GM23338 (cell line): ENCODE results near the gene SFXN5. TPM values are rescaled to one million over a fixed set of nuclear protein-coding genes. Genes with fewer than 3 reads are reported as not detected.

ENCODE experiments used
- ATAC-seq: fragments of 200-7000 bp; cut with Tn5 transposase; 3 replicates; pipeline ENCODE4 v1.9.1; 2020
- DNase-seq: peaks from one replicate; pipeline ENCODE4 v3.0.0-alpha.2; 2015; ENCODE audit warnings: low spot score
- H2AFZ ChIP-seq: fragments of 200-600 bp; sonication (generic); 2 replicates; pipeline ENCODE4 v1.8.0; 2016; ENCODE audit warnings: antibody characterized with exemption, mild to moderate bottlenecking, moderate library complexity
- H3F3A ChIP-seq: fragments of 200-600 bp; sonication (generic); replicated peaks from 2 replicates; pipeline ENCODE4 v1.8.0; 2017; ENCODE audit warnings: antibody characterized with exemption, mixed run types, low read depth
- H3K27ac ChIP-seq: fragments of 200-600 bp; sonication (generic); 2 replicates; pipeline ENCODE4 v1.6.1; 2016; ENCODE audit warnings: low read depth
- H3K27me3 ChIP-seq: fragments of 200-600 bp; sonication (generic); 2 replicates; pipeline ENCODE4 v1.8.0; 2016; ENCODE audit warnings: mild to moderate bottlenecking, mixed run types, moderate library complexity; ENCODE audit not compliant: insufficient read depth
- H3K36me3 ChIP-seq: fragments of 200-600 bp; sonication (generic); 2 replicates; pipeline ENCODE4 v1.8.0; 2016; ENCODE audit warnings: mild to moderate bottlenecking; ENCODE audit not compliant: insufficient read depth
- H3K4me1 ChIP-seq: fragments of 200-600 bp; sonication (generic); 2 replicates; pipeline ENCODE4 v1.8.0; 2016; ENCODE audit warnings: mild to moderate bottlenecking, moderate library complexity; ENCODE audit not compliant: insufficient read depth
- H3K4me2 ChIP-seq: fragments of 200-600 bp; sonication (generic); 2 replicates; pipeline ENCODE4 v1.7.1; 2017; ENCODE audit warnings: mixed run types
- H3K4me3 ChIP-seq: fragments of 200-600 bp; sonication (generic); 2 replicates; pipeline ENCODE4 v1.6.1; 2016; ENCODE audit warnings: mixed run types
- H3K79me2 ChIP-seq: fragments of 200-600 bp; sonication (generic); replicated peaks from 2 replicates; pipeline ENCODE4 v1.8.0; 2017; ENCODE audit warnings: mild to moderate bottlenecking; ENCODE audit not compliant: insufficient read depth
- H3K9me2 ChIP-seq: fragments of 200-600 bp; sonication (generic); 2 replicates; pipeline ENCODE4 v1.8.0; 2017; ENCODE audit not compliant: insufficient read depth
- H4K20me1 ChIP-seq: fragments of 200-600 bp; sonication (generic); replicated peaks from 2 replicates; pipeline ENCODE4 v1.8.0; 2017; ENCODE audit warnings: mild to moderate bottlenecking; ENCODE audit not compliant: insufficient read depth
- H3K27ac Mint-ChIP-seq: 2 replicates; pipeline ENCODE4 v1.8.0; 2020; ENCODE audit warnings: inconsistent platforms, mild to moderate bottlenecking, moderate library complexity, mixed read lengths
- H3K27me3 Mint-ChIP-seq: 3 replicates; pipeline ENCODE4 v1.8.0; 2022; ENCODE audit warnings: low read depth, mild to moderate bottlenecking, moderate library complexity, mixed read lengths, inconsistent platforms; ENCODE audit not compliant: insufficient read depth, poor library complexity
- H3K36me3 Mint-ChIP-seq: 3 replicates; pipeline ENCODE4 v1.8.0; 2021; ENCODE audit warnings: low read depth, mild to moderate bottlenecking, inconsistent platforms, moderate library complexity, mixed read lengths
- H3K4me1 Mint-ChIP-seq: 3 replicates; pipeline ENCODE4 v1.8.0; 2020; ENCODE audit warnings: mild to moderate bottlenecking, inconsistent platforms, mixed read lengths
- H3K4me3 Mint-ChIP-seq: 3 replicates; pipeline ENCODE4 v1.8.0; 2021; ENCODE audit warnings: moderate library complexity, mild to moderate bottlenecking, inconsistent platforms, mixed read lengths
- H3K9me3 Mint-ChIP-seq: 3 replicates; pipeline ENCODE4 v1.8.0; 2020; ENCODE audit warnings: moderate library complexity, mild to moderate bottlenecking, inconsistent platforms, mixed read lengths
- CREB1 ChIP-seq: fragments of 250-450 bp; sonication (Bioruptor Pico); IDR thresholded peaks from 2 replicates; pipeline ENCODE4 v1.5.0; 2020; ENCODE audit warnings: low read depth, mild to moderate bottlenecking, moderate library complexity
- CTCF ChIP-seq, 2 experiments: fragments of 200-600 bp in 1 of 2; sonication (generic) in 1 of 2; conservative IDR thresholded peaks; 2 replicates each; pipeline versions ENCODE4 v1.5.1 to v1.6.1; 2016 to 2017; ENCODE audit warnings: antibody characterized with exemption in 2 of 2, low read depth in 2 of 2, mild to moderate bottlenecking in 2 of 2, moderate library complexity in 1 of 2
- ETS1 ChIP-seq: IDR thresholded peaks from 2 replicates; pipeline ENCODE4 v1.6.1; 2016; ENCODE audit warnings: antibody characterized with exemption
- EZH2 ChIP-seq: fragments of 200-600 bp; sonication (generic); IDR thresholded peaks from one replicate; pipeline ENCODE4 v1.8.0; 2017; ENCODE audit warnings: antibody characterized with exemption, mild to moderate bottlenecking, low read depth; ENCODE audit not compliant: unreplicated experiment
- EZH2phosphoT487 ChIP-seq: fragments of 200-600 bp; sonication (generic); IDR thresholded peaks from one replicate; pipeline ENCODE4 v1.8.1; 2018; ENCODE audit warnings: antibody characterized with exemption; ENCODE audit not compliant: unreplicated experiment
- JUNB ChIP-seq: IDR thresholded peaks from one replicate; pipeline ENCODE4 v1.6.1; 2016; ENCODE audit warnings: antibody characterized with exemption; ENCODE audit not compliant: unreplicated experiment
- NANOG ChIP-seq: IDR thresholded peaks from 2 replicates; pipeline ENCODE4 v1.6.1; 2016; ENCODE audit warnings: antibody characterized with exemption, borderline replicate concordance
- POLR2AphosphoS5 ChIP-seq: IDR thresholded peaks from 2 replicates; pipeline ENCODE4 v1.6.1; 2016; ENCODE audit warnings: antibody characterized with exemption, low read depth
- REST ChIP-seq: IDR thresholded peaks from one replicate; pipeline ENCODE4 v1.6.1; 2018; ENCODE audit warnings: antibody characterized with exemption; ENCODE audit not compliant: unreplicated experiment
- STAT1 ChIP-seq: IDR thresholded peaks from one replicate; pipeline ENCODE4 v1.6.1; 2016; ENCODE audit warnings: antibody characterized with exemption; ENCODE audit not compliant: unreplicated experiment
- ZNF114 ChIP-seq: fragments of 250-450 bp; sonication (Bioruptor Pico); IDR thresholded peaks from 2 replicates; pipeline ENCODE4 v1.5.0; 2020; ENCODE audit warnings: mild to moderate bottlenecking, moderate library complexity
- ZNF331 ChIP-seq: fragments of 250-450 bp; sonication (Bioruptor Pico); IDR thresholded peaks from 2 replicates; pipeline ENCODE4 v1.5.0; 2020; ENCODE audit warnings: low read depth, mild to moderate bottlenecking, moderate library complexity
- ZNF462 ChIP-seq: fragments of 250-450 bp; sonication (Bioruptor Pico); IDR thresholded peaks from 2 replicates; pipeline ENCODE4 v1.5.0; 2020; ENCODE audit warnings: mild to moderate bottlenecking, moderate library complexity
- polyA plus RNA-seq: library from polyadenylated mRNA; unstranded; fragments of >200 nt; fragmentation: Nextera tagmentation; extraction: Ambion mirVana; gene quantifications from 2 replicates; pipeline ENCODE4 v1.2.1, GENCODE V29; 2016
- total RNA-seq: library from RNA; depleted of rRNA; stranded (reverse); fragments of >200 nt; shearing (Covaris generic); gene quantifications from 2 replicates; pipeline ENCODE4 v1.2.3, GENCODE V29; 2014

Gene SFXN5
- total and polyA plus RNA-seq, 2 experiments from 2014 or later: 23.6 to 25.8 TPM

GRCh38 chr2:73033766-73034381 is 37.6 kb downstream of the SFXN5 start:
- H3K9me2 ChIP-seq: no peaks in the 10 kb centered on the region
- H3F3A ChIP-seq: no peaks in the 10 kb centered on the region
- H3K4me3 ChIP-seq: no peak overlapping the region
- peaks cover 26% of the 10 kb centered on the region for H3K4me1 Mint-ChIP-seq
- H2AFZ ChIP-seq: no peak overlapping the region
- DNase-seq (no peak), ATAC-seq (no peak)
- no peaks in the 10 kb centered on the region; the same call in 1 of the 2 replicates for H4K20me1 ChIP-seq
- no peak for TF ChIP-seq ETS1
- TF ChIP-seq STAT1: no peak
- no peak for TF ChIP-seq EZH2phosphoT487
- no peak for TF ChIP-seq REST
- TF ChIP-seq CREB1 (CRISPR knock-in tag): no peak
- no peak for TF ChIP-seq POLR2AphosphoS5
- TF ChIP-seq ZNF114 (CRISPR knock-in tag): no peak
- TF ChIP-seq CTCF (conservative IDR thresholded peaks at IDR 0.05; ENCODE audit: low read depth in 2 of 2): no peak
- no peak for TF ChIP-seq ZNF462
- no peak for TF ChIP-seq JUNB
- no peak for TF ChIP-seq NANOG
- no peak for TF ChIP-seq ZNF331 (CRISPR knock-in tag)
- no peak for TF ChIP-seq EZH2
- no peak overlapping the region for H3K27ac Mint-ChIP-seq
- H3K27me3 ChIP-seq: no peaks in the 10 kb centered on the region
- H3K4me3 Mint-ChIP-seq: no peak overlapping the region
- H3K36me3 ChIP-seq: no peaks in the 10 kb centered on the region
- peaks cover 5% of the 10 kb centered on the region for H3K27me3 Mint-ChIP-seq
- no peaks in the 10 kb centered on the region for H3K9me3 Mint-ChIP-seq
- H3K4me1 ChIP-seq: peaks cover 15% of the 10 kb centered on the region
- no peaks in the 10 kb centered on the region; the same call in 2 of the 3 replicates for H3K36me3 Mint-ChIP-seq
- no peak overlapping the region for H3K27ac ChIP-seq
- H3K79me2 ChIP-seq: no peaks in the 10 kb centered on the region
- no peak overlapping the region for H3K4me2 ChIP-seq
